ENCODE data around the gene TMEM101.
A peak's percentile ranks its signal among the peaks of the same experiment; 100 is the strongest.

The TMEM101 gene

GRCh38 chr17:44044071-44044470 lies 29.3 kb upstream of the TMEM101 start:
- peaks cover 43 to 44% of the 10 kb centered on the region in 2 experiments for H3K36me3 ChIP-seq (ENCODE audit: control insufficient read depth in 2 of 2, insufficient read depth in 1 of 2, low read length in 2 of 2)
- no peak overlapping the region for H3K27ac ChIP-seq (ENCODE audit: extremely low read depth, low read depth, low read length)
- H3K4me1 ChIP-seq (ENCODE audit: control insufficient read depth, insufficient read depth, low read length) = peaks cover 11% of the 10 kb centered on the region
- ChIA-PET CTCF (interaction anchor here (0.6 to 6.2 kb wide), 18 partner anchors 12 to 978 kb away, joined by 3 to 62 read pairs (median 5); partner anchors contain the start of gene HDAC5), POLR2A (interaction anchor here (0.6 to 1.3 kb wide), 5 partner anchors 11 to 426 kb away, joined by 3 to 5 read pairs (median 3); partner anchors contain the start of genes HDAC5 and LSM12)
- TF ChIP-seq, protein P1, sequence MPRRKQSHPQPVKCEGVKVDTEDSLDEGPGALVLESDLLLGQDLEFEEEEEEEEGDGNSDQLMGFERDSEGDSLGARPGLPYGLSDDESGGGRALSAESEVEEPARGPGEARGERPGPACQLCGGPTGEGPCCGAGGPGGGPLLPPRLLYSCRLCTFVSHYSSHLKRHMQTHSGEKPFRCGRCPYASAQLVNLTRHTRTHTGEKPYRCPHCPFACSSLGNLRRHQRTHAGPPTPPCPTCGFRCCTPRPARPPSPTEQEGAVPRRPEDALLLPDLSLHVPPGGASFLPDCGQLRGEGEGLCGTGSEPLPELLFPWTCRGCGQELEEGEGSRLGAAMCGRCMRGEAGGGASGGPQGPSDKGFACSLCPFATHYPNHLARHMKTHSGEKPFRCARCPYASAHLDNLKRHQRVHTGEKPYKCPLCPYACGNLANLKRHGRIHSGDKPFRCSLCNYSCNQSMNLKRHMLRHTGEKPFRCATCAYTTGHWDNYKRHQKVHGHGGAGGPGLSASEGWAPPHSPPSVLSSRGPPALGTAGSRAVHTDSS (tag by site-specific recombination; IDR thresholded peaks at IDR 0.05) = no peak
- TF ChIP-seq YY2 (tag by site-specific recombination; IDR thresholded peaks at IDR 0.05) (no peak), ZNF341 (tag by site-specific recombination; IDR thresholded peaks at IDR 0.05; ENCODE audit: low read depth) (peak; percentile 78), TRIM28 (IDR thresholded peaks at IDR 0.05; ENCODE audit: borderline replicate concordance, low read length) (no peak), ZNF23 (tag by site-specific recombination; IDR thresholded peaks at IDR 0.05; ENCODE audit: borderline replicate concordance) (no peak), ZNF704 (tag by site-specific recombination; IDR thresholded peaks at IDR 0.05) (no peak), ZNF664 (tag by site-specific recombination; IDR thresholded peaks at IDR 0.05) (no peak), MYNN (tag by site-specific recombination; IDR thresholded peaks at IDR 0.05; ENCODE audit: borderline replicate concordance) (peak; percentile 87)
- TF ChIP-seq, protein P2, sequence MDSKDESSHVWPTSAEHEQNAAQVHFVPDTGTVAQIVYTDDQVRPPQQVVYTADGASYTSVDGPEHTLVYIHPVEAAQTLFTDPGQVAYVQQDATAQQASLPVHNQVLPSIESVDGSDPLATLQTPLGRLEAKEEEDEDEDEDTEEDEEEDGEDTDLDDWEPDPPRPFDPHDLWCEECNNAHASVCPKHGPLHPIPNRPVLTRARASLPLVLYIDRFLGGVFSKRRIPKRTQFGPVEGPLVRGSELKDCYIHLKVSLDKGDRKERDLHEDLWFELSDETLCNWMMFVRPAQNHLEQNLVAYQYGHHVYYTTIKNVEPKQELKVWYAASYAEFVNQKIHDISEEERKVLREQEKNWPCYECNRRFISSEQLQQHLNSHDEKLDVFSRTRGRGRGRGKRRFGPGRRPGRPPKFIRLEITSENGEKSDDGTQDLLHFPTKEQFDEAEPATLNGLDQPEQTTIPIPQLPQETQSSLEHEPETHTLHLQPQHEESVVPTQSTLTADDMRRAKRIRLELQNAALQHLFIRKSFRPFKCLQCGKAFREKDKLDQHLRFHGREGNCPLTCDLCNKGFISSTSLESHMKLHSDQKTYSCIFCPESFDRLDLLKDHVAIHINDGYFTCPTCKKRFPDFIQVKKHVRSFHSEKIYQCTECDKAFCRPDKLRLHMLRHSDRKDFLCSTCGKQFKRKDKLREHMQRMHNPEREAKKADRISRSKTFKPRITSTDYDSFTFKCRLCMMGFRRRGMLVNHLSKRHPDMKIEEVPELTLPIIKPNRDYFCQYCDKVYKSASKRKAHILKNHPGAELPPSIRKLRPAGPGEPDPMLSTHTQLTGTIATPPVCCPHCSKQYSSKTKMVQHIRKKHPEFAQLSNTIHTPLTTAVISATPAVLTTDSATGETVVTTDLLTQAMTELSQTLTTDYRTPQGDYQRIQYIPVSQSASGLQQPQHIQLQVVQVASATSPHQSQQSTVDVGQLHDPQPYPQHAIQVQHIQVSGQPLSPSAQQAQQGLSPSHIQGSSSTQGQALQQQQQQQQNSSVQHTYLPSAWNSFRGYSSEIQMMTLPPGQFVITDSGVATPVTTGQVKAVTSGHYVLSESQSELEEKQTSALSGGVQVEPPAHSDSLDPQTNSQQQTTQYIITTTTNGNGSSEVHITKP (tag by site-specific recombination; IDR thresholded peaks at IDR 0.05) = peak; percentile 69
- H3K9me3 ChIP-seq (ENCODE audit: control insufficient read depth, insufficient read depth, low read depth, low read length) = no peaks in the 10 kb centered on the region
- no peak overlapping the region for H3K4me3 ChIP-seq (ENCODE audit: low read depth, low read length)

- Histone ChIP-seq H3K36me3 (ENCODE audit: control insufficient read depth in 2 of 2, insufficient read depth in 1 of 2, low read length in 2 of 2) (peaks cover 44 to 45% of the 10 kb centered on the region in 2 experiments), H3K9me3 (ENCODE audit: control insufficient read depth, insufficient read depth, low read depth, low read length) (no peaks in the 10 kb centered on the region), H3K4me1 (ENCODE audit: control insufficient read depth, insufficient read depth, low read length) (peaks cover 11% of the 10 kb centered on the region), H3K27ac (ENCODE audit: extremely low read depth, low read depth, low read length) (no peak overlapping the region), H3K4me3 (ENCODE audit: low read depth, low read length) (no peak overlapping the region)
- CTCF ChIA-PET = interaction anchor here (0.6 to 6.2 kb wide), 19 partner anchors 8 to 406 kb away, joined by 3 to 62 read pairs (median 9); partner anchors contain the start of genes HDAC5 and LSM12
- POLR2A ChIA-PET = interaction anchor here (0.6 to 1.3 kb wide), 4 partner anchors 11 to 427 kb away, joined by 3 to 5 read pairs (median 3); partner anchors contain the start of gene HDAC5
- TF ChIP-seq ZNF133 (tag by site-specific recombination; IDR thresholded peaks at IDR 0.05) (no peak), ZNF274 (IDR thresholded peaks at IDR 0.05; ENCODE audit: low read length) (no peak), ZNF274 (tag by site-specific recombination; IDR thresholded peaks at IDR 0.05; ENCODE audit: borderline replicate concordance) (no peak), ZNF223 (tag by site-specific recombination; IDR thresholded peaks at IDR 0.05) (no peak), ZFP41 (tag by site-specific recombination; IDR thresholded peaks at IDR 0.05; ENCODE audit: borderline replicate concordance) (no peak), KLF17 (tag by site-specific recombination; IDR thresholded peaks at IDR 0.05) (no peak), ZNF580 (tag by site-specific recombination; IDR thresholded peaks at IDR 0.05) (no peak), ZNF23 (tag by site-specific recombination; IDR thresholded peaks at IDR 0.05; ENCODE audit: borderline replicate concordance) (no peak), ZNF544 (tag by site-specific recombination; IDR thresholded peaks at IDR 0.05) (no peak), ZNF121 (tag by site-specific recombination; IDR thresholded peaks at IDR 0.05) (no peak), MYNN (tag by site-specific recombination; IDR thresholded peaks at IDR 0.05; ENCODE audit: borderline replicate concordance) (no peak), HOXD13 (CRISPR knock-in tag; IDR thresholded peaks at IDR 0.05; ENCODE audit: borderline replicate concordance) (no peak), TCF7L2 (IDR thresholded peaks at IDR 0.05; ENCODE audit: borderline replicate concordance, low read depth, low read length) (no peak), PATZ1 (tag by site-specific recombination; IDR thresholded peaks at IDR 0.05) (no peak)
- TF ChIP-seq, protein P1 (tag by site-specific recombination; IDR thresholded peaks at IDR 0.05) = no peak
Observed at GRCh38 chr17:44043272-44043696, 28.5 kb upstream of the TMEM101 start.
